IMR-90 (cell line): ENCODE data around the gene ZBTB39. TPM values are rescaled to one million over a fixed set of nuclear protein-coding genes. Genes with fewer than 3 reads are reported as not detected.

Experiments
- ATAC-seq: fragments of 200-7000 bp; cut with Tn5 transposase; 2 replicates; pipeline ENCODE4 v1.9.1; 2020; ENCODE audit warnings: low read depth, mild to moderate bottlenecking, moderate library complexity
- BruUV-seq: library from RNA; stranded (reverse); fragments of 400-500 nt; replicated peaks from 2 replicates; lab custom pipeline; 2021; lab: Mats Ljungman, UMichigan
- CTCF ChIA-PET: fragments of 300-600 bp; formaldehyde crosslinking; extraction: SDS; loops from one replicate; lab custom pipeline; 2021; ENCODE audit warnings: antibody characterized with exemption; lab: Yijun Ruan, JAX
- POLR2A ChIA-PET: fragments of 300-600 bp; sonication (Branson Sonifier 250); formaldehyde crosslinking; loops from one replicate; lab custom pipeline; 2022; ENCODE audit warnings: antibody characterized with exemption; ENCODE audit not compliant: unreplicated experiment; lab: Charles Lee
- DNase-seq: peaks from one replicate; pipeline ENCODE4 v3.0.0; 2013
- H2AFZ ChIP-seq: replicated peaks from 2 replicates; pipeline ENCODE3; 2013; ENCODE audit warnings: low read length, mild to moderate bottlenecking; ENCODE audit not compliant: poor library complexity
- H2AK5ac ChIP-seq: 2 replicates; pipeline ENCODE4 v1.6.1; 2013; ENCODE audit warnings: low read depth, low read length, inconsistent platforms
- H2AK9ac ChIP-seq: replicated peaks from 2 replicates; pipeline ENCODE3; 2013; ENCODE audit warnings: mild to moderate bottlenecking, low read depth, low read length, moderate library complexity; ENCODE audit not compliant: poor library complexity
- H2BK120ac ChIP-seq: 2 replicates; pipeline ENCODE4 v1.6.1; 2013; ENCODE audit warnings: low read depth, low read length, inconsistent platforms
- H2BK15ac ChIP-seq: 3 replicates; pipeline ENCODE4 v1.6.1; 2013; ENCODE audit warnings: low read depth, low read length, inconsistent platforms
- H2BK20ac ChIP-seq: 2 replicates; pipeline ENCODE4 v1.6.1; 2013; ENCODE audit warnings: low read depth, mild to moderate bottlenecking, inconsistent platforms, low read length, moderate library complexity
- H2BK5ac ChIP-seq: 2 replicates; pipeline ENCODE4 v1.6.1; 2013; ENCODE audit warnings: mild to moderate bottlenecking, low read depth, low read length, inconsistent platforms; ENCODE audit not compliant: poor library complexity, severe bottlenecking
- H3K14ac ChIP-seq: replicated peaks from 2 replicates; pipeline ENCODE4 v1.6.1; 2013; ENCODE audit warnings: low read depth, low read length, inconsistent platforms
- H3K18ac ChIP-seq: 2 replicates; pipeline ENCODE4 v1.6.1; 2013; ENCODE audit warnings: low read depth, low read length, control low read depth
- H3K23ac ChIP-seq: 2 replicates; pipeline ENCODE4 v1.6.1; 2013; ENCODE audit warnings: low read depth, low read length, inconsistent platforms
- H3K27ac ChIP-seq: 2 replicates; pipeline ENCODE4 v1.5.1; 2013; ENCODE audit warnings: mild to moderate bottlenecking, control low read depth, low read length; ENCODE audit not compliant: insufficient read depth
- H3K27me3 ChIP-seq: 2 replicates; pipeline ENCODE4 v1.6.1; 2013; ENCODE audit warnings: low read length; ENCODE audit not compliant: control insufficient read depth, insufficient read depth
- H3K36me3 ChIP-seq: 2 replicates; pipeline ENCODE4 v1.6.1; 2013; ENCODE audit warnings: low read length, mixed read lengths; ENCODE audit not compliant: control insufficient read depth, insufficient read depth
- H3K4ac ChIP-seq: 2 replicates; pipeline ENCODE4 v1.6.1; 2013; ENCODE audit warnings: low read depth, low read length, inconsistent platforms
- H3K4me1 ChIP-seq: 2 replicates; pipeline ENCODE4 v1.6.1; 2013; ENCODE audit warnings: low read length, mixed read lengths; ENCODE audit not compliant: control insufficient read depth, insufficient read depth
- H3K4me2 ChIP-seq: 2 replicates; pipeline ENCODE4 v1.6.1; 2013; ENCODE audit warnings: low read depth, mild to moderate bottlenecking, control low read depth, low read length, moderate library complexity
- H3K4me3 ChIP-seq: 2 replicates; pipeline ENCODE4 v1.5.1; 2013; ENCODE audit warnings: low read depth, mild to moderate bottlenecking, control low read depth, low read length, moderate library complexity; ENCODE audit not compliant: insufficient read depth
- H3K56ac ChIP-seq: 2 replicates; pipeline ENCODE4 v1.6.1; 2013; ENCODE audit warnings: low read length, inconsistent platforms; ENCODE audit not compliant: insufficient read depth; ENCODE audit errors: extremely low read depth
- H3K79me1 ChIP-seq, 2 experiments: 2 replicates each; pipeline ENCODE4 v1.6.1; 2013; ENCODE audit warnings: low read length in 2 of 2, inconsistent platforms in 1 of 2, low read depth in 1 of 2
- H3K9ac ChIP-seq: 2 replicates; pipeline ENCODE4 v1.6.1; 2013; ENCODE audit warnings: low read depth, low read length, control low read depth
- H3K9me1 ChIP-seq: 2 replicates; pipeline ENCODE4 v1.6.1; 2013; ENCODE audit warnings: low read length, inconsistent platforms; ENCODE audit not compliant: insufficient read depth
- H3K9me3 ChIP-seq: 2 replicates; pipeline ENCODE4 v1.6.1; 2013; ENCODE audit warnings: low read length; ENCODE audit not compliant: control insufficient read depth, insufficient read depth
- H4K20me1 ChIP-seq: 2 replicates; pipeline ENCODE4 v1.6.1; 2013; ENCODE audit warnings: low read length, inconsistent platforms; ENCODE audit not compliant: insufficient read depth
- H4K5ac ChIP-seq: 2 replicates; pipeline ENCODE4 v1.6.1; 2013; ENCODE audit warnings: mild to moderate bottlenecking, low read depth, low read length, control low read depth
- H4K8ac ChIP-seq, 2 experiments: 2 replicates each; pipeline ENCODE4 v1.6.1; 2013; ENCODE audit warnings: low read depth in 2 of 2, low read length in 2 of 2, control low read depth in 1 of 2, inconsistent platforms in 1 of 2
- H4K91ac ChIP-seq: 2 replicates; pipeline ENCODE4 v1.6.1; 2013; ENCODE audit warnings: low read depth, low read length, inconsistent platforms; ENCODE audit not compliant: insufficient read depth
- BHLHE40 ChIP-seq: fragments of 150-350 bp; IDR thresholded peaks from 2 replicates; pipeline ENCODE4 v1.6.1; 2016; ENCODE audit warnings: mild to moderate bottlenecking, low read depth, low read length
- CEBPB ChIP-seq: IDR thresholded peaks from 2 replicates; pipeline ENCODE4 v1.6.1; 2012; ENCODE audit warnings: low read depth, low read length, improper control_type of control experiment
- CTCF ChIP-seq: conservative IDR thresholded peaks from 2 replicates; pipeline ENCODE4 v1.5.1; 2012; ENCODE audit warnings: mild to moderate bottlenecking, low read depth, low read length, improper control_type of control experiment
- ELK1 ChIP-seq: fragments of 150-350 bp; IDR thresholded peaks from 2 replicates; pipeline ENCODE4 v1.6.1; 2016; ENCODE audit warnings: low read depth, mild to moderate bottlenecking, low read length, moderate library complexity, borderline replicate concordance
- FOS ChIP-seq: fragments of 150-350 bp; IDR thresholded peaks from 2 replicates; pipeline ENCODE4 v1.6.1; 2016; ENCODE audit warnings: low read depth, low read length
- MAFK ChIP-seq: IDR thresholded peaks from 2 replicates; pipeline ENCODE4 v1.6.1; 2012; ENCODE audit warnings: low read depth, low read length, improper control_type of control experiment
- MAZ ChIP-seq: IDR thresholded peaks from 2 replicates; pipeline ENCODE4 v1.6.1; 2012; ENCODE audit warnings: low read depth, mild to moderate bottlenecking, low read length, improper control_type of control experiment, moderate library complexity, borderline replicate concordance
- MXI1 ChIP-seq: IDR thresholded peaks from 2 replicates; pipeline ENCODE4 v1.6.1; 2012; ENCODE audit warnings: low read depth, mild to moderate bottlenecking, low read length, moderate library complexity, borderline replicate concordance
- NFE2L2 ChIP-seq: fragments of 150-350 bp; IDR thresholded peaks from 2 replicates; pipeline ENCODE4 v1.6.1; 2016; ENCODE audit warnings: low read depth, mild to moderate bottlenecking, low read length
- POLR2A ChIP-seq: IDR thresholded peaks from 2 replicates; pipeline ENCODE4 v1.6.1; 2012; ENCODE audit warnings: mild to moderate bottlenecking, low read depth, low read length
- RAD21 ChIP-seq: IDR thresholded peaks from 2 replicates; pipeline ENCODE4 v1.6.1; 2012; ENCODE audit warnings: low read length, improper control_type of control experiment
- RCOR1 ChIP-seq: IDR thresholded peaks from 2 replicates; pipeline ENCODE4 v1.6.1; 2012; ENCODE audit warnings: mild to moderate bottlenecking, low read length, improper control_type of control experiment; ENCODE audit not compliant: insufficient replicate concordance
- RFX5 ChIP-seq: IDR thresholded peaks from 2 replicates; pipeline ENCODE4 v1.8.0; 2012; ENCODE audit warnings: low read depth, mild to moderate bottlenecking, low read length, moderate library complexity
- SMC3 ChIP-seq: fragments of 150-350 bp; IDR thresholded peaks from 2 replicates; pipeline ENCODE4 v1.6.1; 2016; ENCODE audit warnings: low read depth, mild to moderate bottlenecking, antibody characterized with exemption, low read length, moderate library complexity
- WGBS, 2 experiments: methylation state at CpG; one replicate each; pipeline versions ENCODE4 v1.1.5 to v1.1.7; 2013; ENCODE audit warnings: missing lambda C conversion rate in 2 of 2; ENCODE audit not compliant: insufficient read length in 1 of 2; ENCODE audit errors: extremely low coverage in 2 of 2; 5-methylcytosine and 5-hydroxymethylcytosine counted together
- dilution Hi-C: fragments of 300-500 bp; cut with HindIII; formaldehyde crosslinking; loops from one replicate; pipeline ENCODE4 v1.14.3; 2018; ENCODE audit warnings: low sequenced_read_pairs; ENCODE audit not compliant: unreplicated experiment
- in situ Hi-C: fragments of 300-500 bp; cut with MboI; formaldehyde crosslinking; loops from 3 replicates; pipeline ENCODE4 v1.14.3; 2019; ENCODE audit warnings: low sequenced_read_pairs, inconsistent platforms, mixed read lengths
- intact Hi-C: fragments of 100-400 bp; cut with micrococcal nuclease; formaldehyde crosslinking; loops from 2 replicates; pipeline ENCODE4 v1.10.0; 2022
- polyA plus RNA-seq, 3 experiments: library from polyadenylated mRNA; depleted of rRNA; stranded (reverse); fragments of >200 nt; gene quantifications; 2 replicates each; pipeline ENCODE4 v1.2.3, GENCODE V29; 2012; ENCODE audit warnings: low replicate concordance in 1 of 3
- total RNA-seq: library from RNA; depleted of rRNA; stranded (reverse); fragments of >200 nt; gene quantifications from 2 replicates; pipeline ENCODE4 v1.2.3, GENCODE V29; 2012
- TF ChIP-seq, protein P1 (sequence below): fragments of 150-350 bp; IDR thresholded peaks from 2 replicates; pipeline ENCODE4 v1.6.1; 2017; ENCODE audit warnings: mild to moderate bottlenecking, antibody characterized with exemption, low read length, low read depth

Gene ZBTB39
- total and polyA plus RNA-seq, 2 of the 4 experiments (the other 2 are of a cell fraction), result 4.0 to 5.2 TPM

- H2BK20ac ChIP-seq, result no peak overlapping the region
- H3K27me3 ChIP-seq, result peaks cover 47% of the 10 kb centered on the region
- no peak overlapping the region for H3K9ac ChIP-seq
- no peaks in the 10 kb centered on the region for H3K36me3 ChIP-seq
- H3K4me2 ChIP-seq, result no peak overlapping the region
- DNase-seq, result no peak
- H3K4ac ChIP-seq, result no peak overlapping the region
- H2AK9ac ChIP-seq, result no peak overlapping the region
- H4K5ac ChIP-seq, result no peak overlapping the region
- no peak overlapping the region for H2AK5ac ChIP-seq
- H3K9me1 ChIP-seq, result 0 out of 2 replicates have a peak, but pooled peaks cover 5% of the 10 kb centered on the region
- no peak overlapping the region for H4K91ac ChIP-seq
- in situ Hi-C loops (no loop called here), intact Hi-C loops (no loop called here), dilution Hi-C loops (no loop called here)
- H3K23ac ChIP-seq, result no peak overlapping the region
- H3K79me1 ChIP-seq, result no peaks in the 10 kb centered on the region
- H3K27ac ChIP-seq, result no peak overlapping the region
- H3K18ac ChIP-seq, result no peak overlapping the region
- BruUV-seq, result no TSS peak
- WGBS, 2 experiments, result 75% methylated on average over 1 of the region's 6 CpGs; no CpG with 5 or more reads in 1 of the 2 experiments
- H3K4me3 ChIP-seq, result no peak overlapping the region
- no peaks in the 10 kb centered on the region for H4K20me1 ChIP-seq
- CTCF ChIA-PET, result no interaction called here
- H3K56ac ChIP-seq, result no peak overlapping the region
- H2BK5ac ChIP-seq, result no peak overlapping the region
- H3K9me3 ChIP-seq, result peaks cover 6% of the 10 kb centered on the region
- H2AFZ ChIP-seq, result no peak overlapping the region
- H2BK120ac ChIP-seq, result no peak overlapping the region
- no peak for ATAC-seq
- no peak overlapping the region for H4K8ac ChIP-seq
- no peaks in the 10 kb centered on the region for H3K4me1 ChIP-seq
- H2BK15ac ChIP-seq, result no peak overlapping the region
- no peak overlapping the region for H3K14ac ChIP-seq
- POLR2A ChIA-PET, result no interaction called here
- TF ChIP-seq CEBPB (no peak), RFX5 (no peak), MAZ (no peak), FOS (no peak), MAFK (no peak), BHLHE40 (no peak), SMC3 (no peak), RCOR1 (no peak), NFE2L2 (no peak), MXI1 (no peak), RAD21 (no peak), ELK1 (no peak), POLR2A (no peak), CTCF (no peak)
- TF ChIP-seq, protein P1, sequence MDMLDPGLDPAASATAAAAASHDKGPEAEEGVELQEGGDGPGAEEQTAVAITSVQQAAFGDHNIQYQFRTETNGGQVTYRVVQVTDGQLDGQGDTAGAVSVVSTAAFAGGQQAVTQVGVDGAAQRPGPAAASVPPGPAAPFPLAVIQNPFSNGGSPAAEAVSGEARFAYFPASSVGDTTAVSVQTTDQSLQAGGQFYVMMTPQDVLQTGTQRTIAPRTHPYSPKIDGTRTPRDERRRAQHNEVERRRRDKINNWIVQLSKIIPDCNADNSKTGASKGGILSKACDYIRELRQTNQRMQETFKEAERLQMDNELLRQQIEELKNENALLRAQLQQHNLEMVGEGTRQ, result no peak
Measured at GRCh38 chr12:56954057-56954957, 52.0 kb downstream of the ZBTB39 start.
